Lower leg skin (tissue), 3 donors: Measurements from ENCODE around the gene MGMT.

Experiments used
- CTCF ChIP-seq, 3 donors: fragments of 450-650 bp; IDR thresholded peaks; one replicate each; pipeline ENCODE4 v1.5.1; 2016; ENCODE audit warnings: antibody characterized with exemption in 3 of 3, mild to moderate bottlenecking in 3 of 3, moderate library complexity in 2 of 3
- POLR2A ChIP-seq, 2 donors: fragments of 450-650 bp; IDR thresholded peaks; one replicate each; pipeline ENCODE4 v1.6.1; 2016 to 2017; ENCODE audit warnings: antibody characterized with exemption in 2 of 2, mild to moderate bottlenecking in 1 of 2, moderate library complexity in 1 of 2

GRCh38 chr10:129653428-129653827 lies 186.4 kb downstream of the MGMT start:
- TF ChIP-seq CTCF (IDR thresholded peaks at IDR 0.05): no peak
- no peak for TF ChIP-seq POLR2A (IDR thresholded peaks at IDR 0.05)
